ENCODE results near the gene UBC.
A peak's percentile ranks its signal among the peaks of the same experiment; 100 is the strongest.

Gene UBC

DNA sequence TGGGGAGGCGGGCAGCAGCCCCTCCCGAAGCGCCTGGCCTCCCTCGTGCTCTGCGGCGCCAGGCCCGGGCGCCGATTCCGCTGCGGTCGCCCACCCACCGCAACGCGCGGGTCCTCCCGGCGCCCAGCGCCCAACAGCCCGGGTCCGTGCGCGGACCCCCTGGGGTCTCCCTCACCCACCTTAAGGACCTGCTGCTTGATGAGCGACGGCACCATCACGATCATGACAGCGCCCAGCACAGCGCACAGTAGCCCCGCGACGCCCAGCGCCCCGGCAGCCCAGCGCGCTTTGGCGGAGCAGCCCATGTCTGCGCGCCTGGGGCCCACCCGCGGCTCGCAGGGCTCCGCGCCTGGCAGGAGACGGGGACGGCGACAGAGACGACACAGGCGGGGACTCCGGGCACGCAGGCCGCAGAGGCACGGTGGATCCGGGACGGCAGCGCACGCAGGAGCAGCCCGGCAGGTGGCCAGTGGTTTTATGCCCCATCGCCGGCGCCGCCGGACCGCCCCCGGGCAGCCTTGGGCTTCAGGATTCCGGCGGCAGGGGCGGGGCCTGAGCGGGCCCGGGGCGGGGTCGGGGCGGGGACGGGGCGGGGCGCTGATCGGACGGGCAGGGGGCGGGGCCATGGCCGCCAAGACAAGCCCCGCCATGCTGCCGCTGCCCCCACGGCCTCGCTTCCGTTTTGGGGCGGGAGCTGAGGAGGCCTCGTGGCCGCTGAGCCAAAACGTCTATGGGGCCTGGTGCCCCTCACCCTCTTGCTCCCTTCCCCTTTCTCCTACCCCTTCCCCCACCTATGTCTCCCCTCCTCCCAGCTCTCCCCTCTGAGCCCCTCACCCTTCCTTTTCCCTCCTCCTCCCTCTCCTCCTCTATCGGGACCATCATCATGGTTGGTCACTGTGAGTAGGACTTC lies 50.8 kb downstream of the UBC start, which contains the start of gene SCARB1 (continued):
- TF ChIP-seq ZSCAN4 (tag by site-specific recombination; IDR thresholded peaks at IDR 0.05), result no peak
- peak; percentile 74; the same call in 1 of the 2 replicates for TF ChIP-seq SP7 (tag by site-specific recombination; IDR thresholded peaks at IDR 0.05)
- peak; percentile 89 for TF ChIP-seq GLIS2 (tag by site-specific recombination; IDR thresholded peaks at IDR 0.05)
- no peak for TF ChIP-seq ZNF354C (tag by site-specific recombination; IDR thresholded peaks at IDR 0.05; ENCODE audit: borderline replicate concordance, low read depth)
- TF ChIP-seq OVOL3 (tag by site-specific recombination; IDR thresholded peaks at IDR 0.05), result no peak
- no peak for TF ChIP-seq ZNF114 (tag by site-specific recombination; IDR thresholded peaks at IDR 0.05)
- no peak for TF ChIP-seq ZNF311 (tag by site-specific recombination; IDR thresholded peaks at IDR 0.05; ENCODE audit: borderline replicate concordance)
- no peak for TF ChIP-seq ZNF169 (tag by site-specific recombination; IDR thresholded peaks at IDR 0.05)
- TF ChIP-seq ZSCAN30 (tag by site-specific recombination; IDR thresholded peaks at IDR 0.05), result peak; percentile 63; the same call in 1 of the 2 replicates
- TF ChIP-seq ZNF521 (tag by site-specific recombination; IDR thresholded peaks at IDR 0.05), result no peak
- TF ChIP-seq ZNF549 (tag by site-specific recombination; IDR thresholded peaks at IDR 0.05), result no peak
- peak; percentile 43; the same call in 1 of the 2 replicates for TF ChIP-seq KLF10 (tag by site-specific recombination; IDR thresholded peaks at IDR 0.05)
- TF ChIP-seq ZNF510 (tag by site-specific recombination; IDR thresholded peaks at IDR 0.05; ENCODE audit: insufficient replicate concordance), result no peak
- no peak for TF ChIP-seq ZNF701 (tag by site-specific recombination; IDR thresholded peaks at IDR 0.05)
- TF ChIP-seq HOXD13 (CRISPR knock-in tag; IDR thresholded peaks at IDR 0.05; ENCODE audit: borderline replicate concordance), result no peak
- TF ChIP-seq SCRT2 (tag by site-specific recombination; IDR thresholded peaks at IDR 0.05), result peak; percentile 16; the same call in 1 of the 2 replicates
- TF ChIP-seq PRDM10 (tag by site-specific recombination; IDR thresholded peaks at IDR 0.05), result peak; percentile 97
- TF ChIP-seq ZNF529 (tag by site-specific recombination; IDR thresholded peaks at IDR 0.05; ENCODE audit: insufficient replicate concordance), result no peak
- no peak for TF ChIP-seq ZNF571 (tag by site-specific recombination; IDR thresholded peaks at IDR 0.05)
- TF ChIP-seq ZNF302 (tag by site-specific recombination; IDR thresholded peaks at IDR 0.05; ENCODE audit: low read depth), result no peak
- TF ChIP-seq BCL11A (tag by site-specific recombination; IDR thresholded peaks at IDR 0.05; ENCODE audit: low read depth), result no peak
- no peak for TF ChIP-seq ZNF488 (tag by site-specific recombination; IDR thresholded peaks at IDR 0.05)
- no peak for TF ChIP-seq ZNF362 (tag by site-specific recombination; IDR thresholded peaks at IDR 0.05)
- TF ChIP-seq ZBTB11 (tag by site-specific recombination; conservative IDR thresholded peaks at IDR 0.05; ENCODE audit: low read depth), result peak; percentile 32; the same call in 1 of the 2 replicates
- 0 out of 2 replicates have a peak, but pooled peaks have one; percentile 39 for TF ChIP-seq ZSCAN23 (tag by site-specific recombination; IDR thresholded peaks at IDR 0.05)
- no peak for TF ChIP-seq ZNF404 (tag by site-specific recombination; IDR thresholded peaks at IDR 0.05)
- TF ChIP-seq ZNF692 (tag by site-specific recombination; IDR thresholded peaks at IDR 0.05), result peak; percentile 98

Measured in HEK293 (cell line).